Sigmoid colon (tissue), 7 donors: Measurements from ENCODE around the gene PDE4D. TPM values are rescaled to one million over a fixed set of nuclear protein-coding genes. Genes with fewer than 3 reads are reported as not detected.

Source experiments
- DNase-seq: peaks from one replicate; pipeline ENCODE4 v3.0.0-alpha.2; 2019
- H3K27ac ChIP-seq, 4 donors: fragments of 200-600 bp; sonication (generic); one replicate each; pipeline ENCODE4 v1.5.1; 2016 to 2019; ENCODE audit warnings: mild to moderate bottlenecking in 1 of 4
- H3K27me3 ChIP-seq, 3 donors: fragments of 200-600 bp; sonication (generic); one replicate each; pipeline ENCODE4 v1.5.1; 2019; ENCODE audit warnings: mild to moderate bottlenecking in 1 of 3
- H3K36me3 ChIP-seq, 4 donors: fragments of 200-600 bp; sonication (generic); one replicate each; pipeline ENCODE4 v1.5.1; 2016 to 2019
- H3K4me1 ChIP-seq, 4 donors: fragments of 200-600 bp; sonication (generic); one replicate each; pipeline ENCODE4 v1.5.1; 2017 to 2019
- H3K4me3 ChIP-seq, 4 donors: fragments of 200-600 bp; sonication (generic); one replicate each; pipeline ENCODE4 v1.5.1; 2017 to 2019; ENCODE audit warnings: mild to moderate bottlenecking in 2 of 4, moderate library complexity in 1 of 4
- H3K9me3 ChIP-seq, 4 donors: fragments of 200-600 bp in 3 of 4; sonication (generic) in 3 of 4; one replicate each; pipeline versions ENCODE4 v1.5.1 to v1.6.1; 2013 to 2019
- EP300 ChIP-seq, 4 donors: sonication (generic); formaldehyde crosslinking; IDR thresholded peaks; one replicate each; pipeline ENCODE4 v1.6.1; 2017; ENCODE audit warnings: antibody characterized with exemption in 4 of 4
- POLR2A ChIP-seq, 2 donors: fragments of 450-650 bp; IDR thresholded peaks; one replicate each; pipeline ENCODE4 v1.6.1; 2016; ENCODE audit warnings: antibody characterized with exemption in 2 of 2, mild to moderate bottlenecking in 2 of 2, moderate library complexity in 2 of 2
- POLR2AphosphoS5 ChIP-seq, 4 donors: sonication (generic); formaldehyde crosslinking; IDR thresholded peaks; one replicate each; pipeline ENCODE4 v1.6.1; 2017; ENCODE audit warnings: antibody characterized with exemption in 4 of 4
- whole genome bisulfite sequencing, 2 donors: extraction: QIAGEN DNeasy Blood & Tissue Kit; methylation state at CpG; one replicate each; pipeline ENCODE4 v1.1.7; 2013; 5-methylcytosine and 5-hydroxymethylcytosine counted together
- intact Hi-C: fragments of 100-400 bp; cut with DNase I; formaldehyde crosslinking; loops from one replicate; pipeline ENCODE4 v1.15.1; 2023
- polyA plus RNA-seq, 3 donors: library from polyadenylated mRNA; stranded (reverse); fragments of 200-250 nt; gene quantifications; one replicate each; pipeline ENCODE4 v1.2.3, GENCODE V29; 2013
- total RNA-seq, 4 donors: library from RNA; depleted of rRNA; stranded (reverse); fragments of >200 nt; gene quantifications; one replicate each; pipeline ENCODE4 v1.1.0, GENCODE V29; 2016
- TF ChIP-seq, protein P1 (sequence below), 4 experiments: fragments of 450-650 bp in 3 of 4; fragments of 200-600 bp in 1 of 4; IDR thresholded peaks; one replicate each; pipeline ENCODE4 v1.5.1; 2016 to 2019; ENCODE audit warnings: antibody characterized with exemption in 4 of 4, mild to moderate bottlenecking in 3 of 4, moderate library complexity in 2 of 4
- donor health status: healthy with polysubstance abuse.
- donor health status: Bipolar disorder and iron deficiency.
- donor health status: healthy.

The PDE4D gene
- total and polyA plus RNA-seq, 7 donors = 6.0 to 289 (median 169) TPM

DNA sequence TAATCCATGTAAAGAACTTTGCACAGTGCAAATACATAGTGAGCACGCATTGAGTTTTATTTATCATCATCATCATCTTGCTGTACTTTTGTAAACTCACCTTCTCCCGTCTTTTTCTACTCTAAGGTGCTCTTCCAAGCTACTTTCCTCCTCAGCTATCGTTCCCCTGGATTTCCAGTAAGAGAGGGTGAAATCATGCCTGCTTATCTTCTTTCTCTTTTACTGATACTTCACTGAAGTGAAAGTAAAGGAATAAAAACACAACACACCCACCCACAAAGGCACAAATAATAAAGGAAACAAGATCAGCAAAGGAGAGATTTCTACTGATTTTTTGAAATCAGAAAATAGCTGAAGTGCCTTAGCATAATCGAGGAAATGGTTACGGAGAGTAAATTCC is 800.8 kb downstream of the PDE4D start:
- Histone ChIP-seq H3K27me3 (no peaks in the 10 kb centered on the region), H3K27ac (peak overlapping the region in 3 of 4 donors; percentile 60 to 74 (median 69)), H3K36me3 (no peaks in the 10 kb centered on the region), H3K4me1 (peaks cover 0 to 80% (median 55%) of the 10 kb centered on the region in 4 donors), H3K4me3 (peak overlapping the region in 3 of 4 donors; percentile 14 to 21 (median 18)), H3K9me3 (no peaks in the 10 kb centered on the region)
- TF ChIP-seq POLR2AphosphoS5 (IDR thresholded peaks at IDR 0.05) (no peak), POLR2A (IDR thresholded peaks at IDR 0.05) (no peak), EP300 (IDR thresholded peaks at IDR 0.05) (no peak)
- TF ChIP-seq, protein P1, sequence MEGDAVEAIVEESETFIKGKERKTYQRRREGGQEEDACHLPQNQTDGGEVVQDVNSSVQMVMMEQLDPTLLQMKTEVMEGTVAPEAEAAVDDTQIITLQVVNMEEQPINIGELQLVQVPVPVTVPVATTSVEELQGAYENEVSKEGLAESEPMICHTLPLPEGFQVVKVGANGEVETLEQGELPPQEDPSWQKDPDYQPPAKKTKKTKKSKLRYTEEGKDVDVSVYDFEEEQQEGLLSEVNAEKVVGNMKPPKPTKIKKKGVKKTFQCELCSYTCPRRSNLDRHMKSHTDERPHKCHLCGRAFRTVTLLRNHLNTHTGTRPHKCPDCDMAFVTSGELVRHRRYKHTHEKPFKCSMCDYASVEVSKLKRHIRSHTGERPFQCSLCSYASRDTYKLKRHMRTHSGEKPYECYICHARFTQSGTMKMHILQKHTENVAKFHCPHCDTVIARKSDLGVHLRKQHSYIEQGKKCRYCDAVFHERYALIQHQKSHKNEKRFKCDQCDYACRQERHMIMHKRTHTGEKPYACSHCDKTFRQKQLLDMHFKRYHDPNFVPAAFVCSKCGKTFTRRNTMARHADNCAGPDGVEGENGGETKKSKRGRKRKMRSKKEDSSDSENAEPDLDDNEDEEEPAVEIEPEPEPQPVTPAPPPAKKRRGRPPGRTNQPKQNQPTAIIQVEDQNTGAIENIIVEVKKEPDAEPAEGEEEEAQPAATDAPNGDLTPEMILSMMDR (IDR thresholded peaks at IDR 0.05) = no peak
- DNase-seq = no peak
- intact Hi-C loops = loop anchor here (5.0 kb wide), 1 partner anchor 35 kb away; no protein-coding TSS in a partner anchor
- WGBS, 2 donors = 76 to 80% methylated on average over 5 of the region's 5 CpGs

DNA sequence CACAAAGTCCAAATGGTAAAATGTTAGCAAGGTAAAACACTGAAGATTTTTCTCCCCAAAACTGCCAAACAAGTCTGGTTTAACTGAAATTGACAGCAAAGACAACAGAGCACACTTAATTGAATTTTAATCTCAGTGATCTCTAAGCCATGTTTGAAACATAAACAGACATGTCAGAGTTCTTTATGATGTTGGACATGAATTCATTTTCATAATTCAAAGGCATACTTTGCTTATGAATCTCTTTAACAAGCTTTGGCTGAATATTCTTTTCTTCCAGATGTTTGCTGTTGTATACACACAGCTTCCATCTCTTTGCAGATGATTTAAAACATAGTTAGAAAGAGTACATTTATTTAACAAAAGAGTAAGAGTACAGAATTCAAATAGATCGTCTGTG is 801.6 kb downstream of the PDE4D start:
- TF ChIP-seq POLR2AphosphoS5 (IDR thresholded peaks at IDR 0.05) = peak in 3 of 4 donors; percentile 47 to 52 (median 52)
- no peak for TF ChIP-seq EP300 (IDR thresholded peaks at IDR 0.05)
- no peak for TF ChIP-seq POLR2A (IDR thresholded peaks at IDR 0.05)
- TF ChIP-seq, protein P1 (IDR thresholded peaks at IDR 0.05) = no peak
- WGBS, 2 donors = 64 to 74% methylated on average over 1 of the region's 1 CpG
- H3K9me3 ChIP-seq = no peaks in the 10 kb centered on the region
- intact Hi-C loops = loop anchor here (5.0 kb wide), 1 partner anchor 35 kb away; no protein-coding TSS in a partner anchor
- H3K36me3 ChIP-seq = no peaks in the 10 kb centered on the region
- no peaks in the 10 kb centered on the region for H3K27me3 ChIP-seq
- H3K4me1 ChIP-seq = peaks cover 0 to 72% (median 48%) of the 10 kb centered on the region in 4 donors
- DNase-seq = no peak
- peak overlapping the region in 1 of 4 donors; percentile 21 for H3K4me3 ChIP-seq
- H3K27ac ChIP-seq = peak overlapping the region in 3 of 4 donors; percentile 60 to 74 (median 69)

DNA sequence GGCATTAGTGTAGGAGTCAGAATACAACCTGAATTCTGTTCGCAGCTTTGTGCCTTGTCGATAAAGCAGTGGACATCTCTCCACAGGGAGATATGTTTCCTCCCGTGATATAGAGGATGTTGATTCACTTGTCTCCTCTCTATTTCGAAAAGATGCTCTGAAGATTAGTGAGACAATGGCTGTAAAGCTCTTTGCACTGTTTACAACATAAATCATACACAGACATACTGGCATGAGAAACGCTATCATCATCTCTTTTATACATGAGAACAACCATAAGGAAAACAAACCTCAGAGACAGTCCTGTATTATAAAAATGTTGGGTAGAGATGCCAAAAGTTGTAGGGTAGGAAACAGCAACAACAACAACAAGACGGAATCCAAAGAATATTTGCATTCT is 803.2 kb downstream of the PDE4D start:
- Histone ChIP-seq H3K36me3 (no peaks in the 10 kb centered on the region), H3K27me3 (no peaks in the 10 kb centered on the region), H3K9me3 (no peaks in the 10 kb centered on the region), H3K4me3 (no peak overlapping the region), H3K4me1 (peaks cover 0 to 64% (median 38%) of the 10 kb centered on the region in 4 donors), H3K27ac (peak overlapping the region in 3 of 4 donors; percentile 8 to 74 (median 60))
- WGBS, 2 donors = 87 to 92% methylated on average over 6 of the region's 6 CpGs
- no peak for DNase-seq
- intact Hi-C loops = loop anchor here (5.0 kb wide), 1 partner anchor 37 kb away; no protein-coding TSS in a partner anchor
- TF ChIP-seq EP300 (IDR thresholded peaks at IDR 0.05) (no peak), POLR2A (IDR thresholded peaks at IDR 0.05) (no peak), POLR2AphosphoS5 (IDR thresholded peaks at IDR 0.05) (peak in 1 of 4 donors; percentile 21)

DNA sequence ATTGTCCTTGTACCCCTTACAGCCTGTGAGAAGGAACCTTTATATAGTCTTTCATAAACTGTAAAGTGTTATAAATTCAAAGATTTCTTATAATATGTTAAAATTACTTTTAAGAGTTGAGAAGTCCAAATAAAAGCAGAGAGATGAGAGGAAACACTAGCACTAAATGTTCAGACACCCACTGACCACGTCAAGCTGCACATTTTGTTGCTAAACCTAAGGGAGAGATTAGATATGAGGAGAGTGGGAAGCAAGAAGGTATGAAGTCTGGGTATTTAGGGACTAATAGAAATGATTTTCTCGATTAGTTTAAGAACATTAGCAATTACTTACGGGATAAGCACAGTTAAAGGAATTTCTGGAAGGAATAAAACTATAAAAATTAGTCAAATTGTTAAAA is 803.8 kb downstream of the PDE4D start:
- TF ChIP-seq, protein P1 (IDR thresholded peaks at IDR 0.05) = no peak
- TF ChIP-seq POLR2AphosphoS5 (IDR thresholded peaks at IDR 0.05) (no peak), POLR2A (IDR thresholded peaks at IDR 0.05) (no peak), EP300 (IDR thresholded peaks at IDR 0.05) (no peak)

DNA sequence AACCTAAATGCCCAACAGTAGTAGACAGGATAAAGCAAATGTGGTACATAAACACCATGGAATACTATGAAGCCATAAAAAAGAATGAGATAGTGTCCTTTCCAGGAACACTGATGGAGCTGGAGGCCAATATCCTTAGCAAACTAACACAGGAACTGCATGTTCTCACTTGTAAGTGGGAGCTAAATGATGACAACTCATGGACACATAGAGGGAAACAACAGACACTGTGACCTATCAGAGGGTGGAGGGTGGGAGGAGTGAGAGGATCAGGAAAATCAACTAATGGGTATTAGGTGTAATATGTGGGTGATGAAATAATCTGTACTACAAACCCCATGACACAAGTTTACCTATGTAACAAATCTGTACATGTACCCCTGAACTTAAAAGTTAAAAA is 805.0 kb downstream of the PDE4D start:
- no peaks in the 10 kb centered on the region for H3K36me3 ChIP-seq
- no peak for DNase-seq
- no peaks in the 10 kb centered on the region for H3K27me3 ChIP-seq
- no peak overlapping the region for H3K4me3 ChIP-seq
- peaks cover 0 to 54% (median 29%) of the 10 kb centered on the region in 4 donors for H3K4me1 ChIP-seq
- TF ChIP-seq POLR2A (IDR thresholded peaks at IDR 0.05) (no peak), POLR2AphosphoS5 (IDR thresholded peaks at IDR 0.05) (peak in 2 of 4 donors; percentile 25 to 29)
- intact Hi-C loops = loop anchor here (5.0 kb wide), 1 partner anchor 51 kb away; no protein-coding TSS in a partner anchor
- no peaks in the 10 kb centered on the region for H3K9me3 ChIP-seq
- peak overlapping the region in 2 of 4 donors; percentile 11 to 74 for H3K27ac ChIP-seq

More for the DNA sequence above, 803.8 kb downstream of the PDE4D start:
- peaks cover 0 to 62% (median 34%) of the 10 kb centered on the region in 4 donors for H3K4me1 ChIP-seq
- H3K27me3 ChIP-seq = no peaks in the 10 kb centered on the region
- intact Hi-C loops = loop anchor here (5.0 kb wide), 2 partner anchors 38 to 52 kb away; no protein-coding TSS in a partner anchor
- H3K9me3 ChIP-seq = no peaks in the 10 kb centered on the region
- DNase-seq = no peak
- H3K36me3 ChIP-seq = no peaks in the 10 kb centered on the region
- no peak overlapping the region for H3K4me3 ChIP-seq
- 92 to 95% methylated on average over 3 of the region's 3 CpGs for WGBS, 2 donors
- peak overlapping the region in 3 of 4 donors; percentile 8 to 74 (median 60) for H3K27ac ChIP-seq
